Upper lobe of left lung (tissue), 6 donors: ENCODE results near the gene ACTG2. TPM values are rescaled to one million over a fixed set of nuclear protein-coding genes. Genes with fewer than 3 reads are reported as not detected.

ENCODE experiments used
- ATAC-seq, 2 donors: fragments of 200-7000 bp; cut with Tn5 transposase; one replicate each; pipeline ENCODE4 v1.9.1; 2022; ENCODE audit warnings: mild to moderate bottlenecking in 2 of 2, moderate library complexity in 2 of 2; ENCODE audit not compliant: low FRiP score in 2 of 2
- DNase-seq, 2 donors: peaks; one replicate each; pipeline ENCODE4 v3.0.0-alpha.2; 2019 to 2020
- H3K27ac ChIP-seq, 4 donors: fragments of 200-600 bp; sonication (generic); one replicate each; pipeline ENCODE4 v1.5.1; 2016 to 2019
- H3K27me3 ChIP-seq, 4 donors: fragments of 200-600 bp; sonication (generic); one replicate each; pipeline ENCODE4 v1.5.1; 2017 to 2019
- H3K36me3 ChIP-seq, 4 donors: fragments of 200-600 bp; sonication (generic); one replicate each; pipeline ENCODE4 v1.5.1; 2016 to 2019
- H3K4me1 ChIP-seq, 4 donors: fragments of 200-600 bp; sonication (generic); one replicate each; pipeline ENCODE4 v1.5.1; 2018 to 2019
- H3K4me3 ChIP-seq, 4 donors: fragments of 200-600 bp; sonication (generic); one replicate each; pipeline ENCODE4 v1.5.1; 2017 to 2019; ENCODE audit warnings: mild to moderate bottlenecking in 2 of 4, moderate library complexity in 1 of 4
- H3K9me3 ChIP-seq, 4 donors: fragments of 200-600 bp; sonication (generic); one replicate each; pipeline ENCODE4 v1.5.1; 2018 to 2019
- EP300 ChIP-seq, 4 donors: sonication (generic); formaldehyde crosslinking; IDR thresholded peaks; one replicate each; pipeline ENCODE4 v1.5.1; 2017; ENCODE audit warnings: antibody characterized with exemption in 4 of 4, control low read depth in 2 of 4
- POLR2A ChIP-seq, 4 donors: fragments of 450-650 bp; IDR thresholded peaks; one replicate each; pipeline ENCODE4 v1.5.1; 2016 to 2017; ENCODE audit warnings: antibody characterized with exemption in 4 of 4, mild to moderate bottlenecking in 2 of 4
- POLR2AphosphoS5 ChIP-seq, 2 donors: sonication (generic); formaldehyde crosslinking; IDR thresholded peaks; one replicate each; pipeline ENCODE4 v1.5.1; 2017; ENCODE audit warnings: antibody characterized with exemption in 2 of 2
- WGBS, 2 donors: methylation state at CpG; one replicate each; pipeline ENCODE4 v1.1.5; 2017 to 2018; 5-methylcytosine and 5-hydroxymethylcytosine counted together
- total RNA-seq, 6 donors: library from RNA; depleted of rRNA in 4 of 6; stranded (reverse); fragments of >200 nt in 4 of 6; gene quantifications; one replicate each; pipeline versions ENCODE4 v1.1.0 to v1.2.1, GENCODE V29; 2016 to 2021
- TF ChIP-seq, protein P1 (sequence below), 6 experiments: fragments of 450-650 bp in 4 of 6; fragments of 200-600 bp in 2 of 6; sonication (generic) in 2 of 6; IDR thresholded peaks; one replicate each; pipeline ENCODE4 v1.5.1; 2016 to 2019; ENCODE audit warnings: antibody characterized with exemption in 6 of 6
- donor health status: DM: no; HTN: no; CAD: no; lungs with moderate emphysema.
- donor health status: DM: no; HTN: yes; CAD: no; lungs with severe emphysema.

The ACTG2 gene
- total RNA-seq, 6 donors from 2014 or later = 10.8 to 65.3 (median 27.2) TPM

DNA sequence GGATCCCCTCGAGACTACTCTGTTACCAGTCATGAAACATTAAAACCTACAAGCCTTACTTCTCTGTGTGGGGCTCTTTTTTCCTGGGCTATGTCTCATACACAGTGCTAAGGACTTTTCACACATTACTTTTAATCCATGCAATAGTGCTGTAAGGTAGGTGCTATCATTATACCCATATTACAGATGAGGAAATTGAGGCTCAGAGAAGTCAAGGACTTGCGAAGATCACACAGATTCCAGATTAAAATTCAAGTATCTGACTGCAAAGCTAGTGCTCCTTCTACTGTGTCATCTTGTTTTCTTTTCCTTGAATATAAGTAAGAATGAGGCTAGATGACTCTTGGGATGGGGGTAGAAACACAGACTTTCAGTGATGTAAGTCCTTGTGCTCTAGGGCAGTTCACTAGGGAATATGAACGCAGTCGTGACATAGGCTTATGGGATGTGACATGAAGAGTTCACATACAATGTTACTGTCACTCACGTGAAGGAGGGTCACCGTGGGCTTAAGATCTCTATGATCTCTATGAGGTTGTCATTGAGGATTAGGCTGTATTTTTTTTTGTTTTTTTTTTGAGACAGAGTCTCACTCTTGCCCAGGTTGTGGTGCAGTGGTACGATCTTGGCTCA lies 26.9 kb downstream of the ACTG2 start:
- no peak overlapping the region for H3K4me3 ChIP-seq
- DNase-seq (no peak), ATAC-seq (no peak)
- H3K36me3 ChIP-seq = no peaks in the 10 kb centered on the region
- WGBS, 2 donors = 90% methylated on average over 7 of the region's 7 CpGs
- no peak overlapping the region for H3K27ac ChIP-seq
- H3K4me1 ChIP-seq = peaks cover 0 to 4% (median 0%) of the 10 kb centered on the region in 4 donors
- no peaks in the 10 kb centered on the region for H3K27me3 ChIP-seq
- H3K9me3 ChIP-seq = no peaks in the 10 kb centered on the region
- no peak for TF ChIP-seq POLR2A (IDR thresholded peaks at IDR 0.05)
- TF ChIP-seq EP300 (IDR thresholded peaks at IDR 0.05) = no peak
- TF ChIP-seq, protein P1, sequence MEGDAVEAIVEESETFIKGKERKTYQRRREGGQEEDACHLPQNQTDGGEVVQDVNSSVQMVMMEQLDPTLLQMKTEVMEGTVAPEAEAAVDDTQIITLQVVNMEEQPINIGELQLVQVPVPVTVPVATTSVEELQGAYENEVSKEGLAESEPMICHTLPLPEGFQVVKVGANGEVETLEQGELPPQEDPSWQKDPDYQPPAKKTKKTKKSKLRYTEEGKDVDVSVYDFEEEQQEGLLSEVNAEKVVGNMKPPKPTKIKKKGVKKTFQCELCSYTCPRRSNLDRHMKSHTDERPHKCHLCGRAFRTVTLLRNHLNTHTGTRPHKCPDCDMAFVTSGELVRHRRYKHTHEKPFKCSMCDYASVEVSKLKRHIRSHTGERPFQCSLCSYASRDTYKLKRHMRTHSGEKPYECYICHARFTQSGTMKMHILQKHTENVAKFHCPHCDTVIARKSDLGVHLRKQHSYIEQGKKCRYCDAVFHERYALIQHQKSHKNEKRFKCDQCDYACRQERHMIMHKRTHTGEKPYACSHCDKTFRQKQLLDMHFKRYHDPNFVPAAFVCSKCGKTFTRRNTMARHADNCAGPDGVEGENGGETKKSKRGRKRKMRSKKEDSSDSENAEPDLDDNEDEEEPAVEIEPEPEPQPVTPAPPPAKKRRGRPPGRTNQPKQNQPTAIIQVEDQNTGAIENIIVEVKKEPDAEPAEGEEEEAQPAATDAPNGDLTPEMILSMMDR (IDR thresholded peaks at IDR 0.05) = no peak
- no peak for TF ChIP-seq POLR2AphosphoS5 (IDR thresholded peaks at IDR 0.05)

DNA sequence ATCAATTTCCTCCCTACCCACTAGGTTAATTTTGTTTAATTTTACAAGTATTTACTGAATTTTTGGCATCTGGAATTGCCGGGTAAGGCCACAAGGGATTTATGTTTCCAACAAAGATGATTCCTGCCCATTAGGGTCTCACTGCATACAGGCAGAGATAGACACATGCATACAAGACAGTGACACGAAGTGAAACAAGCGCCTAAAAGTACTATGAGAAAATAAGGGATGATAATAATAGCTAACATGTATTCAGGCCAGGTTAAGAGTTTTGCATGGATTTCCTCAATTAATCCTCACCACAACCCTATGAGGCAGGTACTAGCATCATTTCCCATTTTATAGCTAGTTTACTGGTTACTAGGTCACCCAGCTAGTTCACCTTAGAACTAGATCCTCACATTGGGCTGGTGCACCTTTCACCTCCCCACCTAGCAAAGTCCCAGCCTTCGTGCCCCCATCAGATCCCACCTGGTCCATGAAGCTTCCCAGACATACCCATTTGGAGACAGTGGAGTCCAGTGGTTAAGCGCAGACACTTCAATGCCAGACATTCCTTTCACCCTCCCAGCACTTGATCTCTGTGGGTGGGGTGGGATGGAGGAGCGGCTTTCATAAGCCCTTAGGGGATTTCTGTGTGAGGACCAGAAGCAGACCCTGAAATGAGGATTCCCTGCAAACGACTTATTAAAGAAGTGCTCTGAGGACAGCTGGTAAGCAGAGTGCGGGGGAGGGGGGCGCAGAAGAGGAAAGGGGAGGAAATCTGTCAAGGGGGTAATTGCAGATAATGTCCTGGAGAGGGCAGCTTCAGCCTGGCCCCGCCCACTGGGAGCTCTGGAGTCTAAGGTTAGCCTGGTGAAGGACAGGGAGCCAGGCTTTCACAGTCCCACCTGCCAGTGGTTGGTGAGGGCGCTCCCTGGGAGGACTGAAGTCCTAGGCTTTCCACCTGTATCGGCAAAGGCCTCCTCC lies 28.1 kb downstream of the ACTG2 start:
- 51 to 60% methylated on average over 11 to 12 of the region's 12 CpGs for WGBS, 2 donors
- H3K4me3 ChIP-seq = no peak overlapping the region
- no peak for TF ChIP-seq EP300 (IDR thresholded peaks at IDR 0.05)
- TF ChIP-seq, protein P1 (IDR thresholded peaks at IDR 0.05) = peak in 3 of 6 experiments; percentile 12 to 37 (median 28)
- no peaks in the 10 kb centered on the region for H3K36me3 ChIP-seq
- H3K9me3 ChIP-seq = no peaks in the 10 kb centered on the region
- peaks cover under 1 to 6% (median 2%) of the 10 kb centered on the region in 4 donors for H3K4me1 ChIP-seq
- peak in 1 of 2 donors; percentile 47 for DNase-seq
- no peaks in the 10 kb centered on the region for H3K27me3 ChIP-seq
- peak in 1 of 2 donors; percentile 39 for ATAC-seq
- no peak overlapping the region for H3K27ac ChIP-seq

DNA sequence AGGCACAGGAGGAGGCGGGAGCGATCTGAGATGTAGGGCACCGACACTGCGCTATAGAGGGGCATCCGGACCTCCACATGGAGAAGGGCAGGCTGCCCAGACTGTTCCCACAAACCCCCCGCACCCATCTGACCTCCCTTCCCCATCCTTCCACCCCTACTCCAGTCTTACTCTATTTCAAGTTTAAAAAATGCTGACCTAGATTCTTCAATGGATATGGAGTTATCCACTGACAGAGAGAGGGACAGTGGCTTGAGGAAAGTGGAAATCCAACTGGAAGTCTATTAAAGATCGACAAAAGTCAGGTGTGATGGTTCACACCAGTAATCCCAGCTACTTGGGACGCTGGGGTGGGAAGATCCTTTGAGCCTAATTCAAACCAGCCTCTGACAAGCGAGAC lies 28.8 kb downstream of the ACTG2 start:
- no peaks in the 10 kb centered on the region for H3K36me3 ChIP-seq
- H3K4me3 ChIP-seq = no peak overlapping the region
- ATAC-seq (no peak), DNase-seq (no peak)
- H3K27me3 ChIP-seq = no peaks in the 10 kb centered on the region
- 86 to 87% methylated on average over 8 to 9 of the region's 9 CpGs for WGBS, 2 donors
- peaks cover 5 to 12% (median 7%) of the 10 kb centered on the region in 4 donors for H3K4me1 ChIP-seq
- TF ChIP-seq POLR2A (IDR thresholded peaks at IDR 0.05) (no peak), EP300 (IDR thresholded peaks at IDR 0.05) (no peak), POLR2AphosphoS5 (IDR thresholded peaks at IDR 0.05) (no peak)
- TF ChIP-seq, protein P1 (IDR thresholded peaks at IDR 0.05) = no peak
- no peak overlapping the region for H3K27ac ChIP-seq
- no peaks in the 10 kb centered on the region for H3K9me3 ChIP-seq

DNA sequence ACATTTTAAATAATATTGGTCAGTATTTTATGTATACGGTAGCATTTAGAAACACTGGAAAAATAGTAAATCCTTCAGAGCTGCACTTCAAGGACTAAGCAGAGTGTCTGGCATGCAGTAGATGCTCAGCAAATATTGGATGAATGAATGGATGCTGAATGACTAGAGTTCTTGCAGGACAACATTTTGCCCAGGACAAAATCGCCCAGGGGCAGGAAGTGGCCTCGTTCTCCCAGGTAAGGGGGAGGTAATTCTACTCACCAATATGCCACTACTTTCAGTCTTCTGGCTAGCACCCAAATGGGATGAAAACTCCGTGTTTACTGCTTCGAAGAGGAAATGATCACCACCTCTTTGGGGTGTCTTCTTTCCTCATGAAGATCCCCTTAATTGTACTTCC lies 29.9 kb downstream of the ACTG2 start:
- Histone ChIP-seq H3K27me3 (no peaks in the 10 kb centered on the region), H3K36me3 (no peaks in the 10 kb centered on the region), H3K4me1 (peaks cover 7 to 17% (median 12%) of the 10 kb centered on the region in 4 donors), H3K27ac (no peak overlapping the region), H3K4me3 (no peak overlapping the region), H3K9me3 (no peaks in the 10 kb centered on the region)
- TF ChIP-seq, protein P1 (IDR thresholded peaks at IDR 0.05) = no peak
- TF ChIP-seq EP300 (IDR thresholded peaks at IDR 0.05) (no peak), POLR2A (IDR thresholded peaks at IDR 0.05) (no peak), POLR2AphosphoS5 (IDR thresholded peaks at IDR 0.05) (no peak)
- ATAC-seq (no peak), DNase-seq (no peak)
- 40 to 54% methylated on average over 5 of the region's 5 CpGs for WGBS, 2 donors
